Loucy (cell line): ENCODE data around the gene UXT.
"Not testable (repeated sequence)": the region's sequence is repeated elsewhere in the genome, so short reads cannot be mapped to it uniquely, and the experiment has no call there.

Experiments used
- H2AFZ ChIP-seq: fragments of 200-600 bp; sonication (generic); 2 replicates; pipeline ENCODE4 v1.6.0; 2016; ENCODE audit warnings: antibody characterized with exemption, mild to moderate bottlenecking, low read length, moderate library complexity
- H3F3A ChIP-seq: fragments of 200-600 bp; 2 replicates; pipeline ENCODE4 v1.6.0; 2016; ENCODE audit warnings: antibody characterized with exemption, low read depth, mild to moderate bottlenecking
- H3K27me3 ChIP-seq: fragments of 200-600 bp; sonication (generic); 2 replicates; pipeline ENCODE4 v1.6.1; 2014; ENCODE audit warnings: low read length, mild to moderate bottlenecking; ENCODE audit not compliant: insufficient read depth, poor library complexity, severe bottlenecking
- H3K36me3 ChIP-seq: fragments of 200-600 bp; sonication (generic); 2 replicates; pipeline ENCODE4 v1.6.1; 2016; ENCODE audit warnings: low read length; ENCODE audit not compliant: insufficient read depth
- H3K4me1 ChIP-seq: fragments of 200-600 bp; sonication (generic); 2 replicates; pipeline ENCODE4 v1.5.1; 2014; ENCODE audit warnings: low read length, mild to moderate bottlenecking; ENCODE audit not compliant: insufficient read depth, poor library complexity, severe bottlenecking
- H3K4me2 ChIP-seq: fragments of 200-600 bp; sonication (generic); 2 replicates; pipeline ENCODE4 v1.6.0; 2014; ENCODE audit warnings: antibody characterized with exemption, low read length, low read depth, mild to moderate bottlenecking; ENCODE audit not compliant: poor library complexity, severe bottlenecking
- H3K4me3 ChIP-seq: fragments of 200-600 bp; sonication (generic); 2 replicates; pipeline ENCODE4 v1.5.1; 2014; ENCODE audit warnings: low read length, mild to moderate bottlenecking, mixed read lengths; ENCODE audit not compliant: poor library complexity, severe bottlenecking
- H3K79me2 ChIP-seq: fragments of 200-600 bp; sonication (generic); 2 replicates; pipeline ENCODE4 v1.6.1; 2014; ENCODE audit warnings: low read length; ENCODE audit not compliant: insufficient read depth
- H3K9ac ChIP-seq: fragments of 200-600 bp; sonication (generic); 2 replicates; pipeline ENCODE4 v1.6.0; 2014; ENCODE audit warnings: mild to moderate bottlenecking, low read depth, low read length, moderate library complexity; ENCODE audit not compliant: poor library complexity, severe bottlenecking
- H3K9me2 ChIP-seq: fragments of 200-600 bp; sonication (generic); replicated peaks from 2 replicates; pipeline ENCODE4 v1.6.1; 2016; ENCODE audit warnings: low read depth, low read length, mixed read lengths
- H3K9me3 ChIP-seq: fragments of 200-600 bp; sonication (generic); 2 replicates; pipeline ENCODE4 v1.6.1; 2014; ENCODE audit warnings: mild to moderate bottlenecking, antibody characterized with exemption, low read length, low read depth; ENCODE audit not compliant: insufficient read depth
- H4K20me1 ChIP-seq: fragments of 200-600 bp; sonication (generic); 2 replicates; pipeline ENCODE4 v1.6.0; 2014; ENCODE audit warnings: antibody characterized with exemption, low read length, mild to moderate bottlenecking; ENCODE audit not compliant: insufficient read depth, poor library complexity, severe bottlenecking
- CTCF ChIP-seq: fragments of 200-600 bp; sonication (generic); conservative IDR thresholded peaks from 2 replicates; pipeline ENCODE4 v1.5.1; 2014; ENCODE audit warnings: mild to moderate bottlenecking, antibody characterized with exemption, low read length
- EZH2phosphoT487 ChIP-seq: fragments of 200-600 bp; IDR thresholded peaks from 2 replicates; pipeline ENCODE4 v1.6.1; 2018; ENCODE audit warnings: antibody characterized with exemption, mild to moderate bottlenecking, moderate library complexity, borderline replicate concordance

Gene UXT

GRCh38 chrX:47607091-47607490 lies 51.9 kb downstream of the UXT start:
- H3K79me2 ChIP-seq, result no peaks in the 10 kb centered on the region
- no peak overlapping the region for H3K4me3 ChIP-seq
- H3K36me3 ChIP-seq, result no peaks in the 10 kb centered on the region
- H2AFZ ChIP-seq, result no peak overlapping the region
- H3K4me1 ChIP-seq, result no peaks in the 10 kb centered on the region
- no peaks in the 10 kb centered on the region for H3K9me3 ChIP-seq
- no peaks in the 10 kb centered on the region for H3K9me2 ChIP-seq
- H3K27me3 ChIP-seq, result no peaks in the 10 kb centered on the region
- no peaks in the 10 kb centered on the region for H4K20me1 ChIP-seq
- H3F3A ChIP-seq, result no peaks in the 10 kb centered on the region
- no peak overlapping the region for H3K9ac ChIP-seq
- TF ChIP-seq EZH2phosphoT487 (no peak), CTCF (no peak)
- no peak overlapping the region for H3K4me2 ChIP-seq

GRCh38 chrX:47605024-47605423 lies 54.0 kb downstream of the UXT start:
- Histone ChIP-seq H3F3A (no peaks in the 10 kb centered on the region), H3K36me3 (no peaks in the 10 kb centered on the region), H2AFZ (no peak overlapping the region), H3K4me3 (no peak overlapping the region), H4K20me1 (no peaks in the 10 kb centered on the region), H3K9me3 (no peaks in the 10 kb centered on the region), H3K27me3 (no peaks in the 10 kb centered on the region), H3K9me2 (no peaks in the 10 kb centered on the region), H3K4me2 (no peak overlapping the region), H3K4me1 (no peaks in the 10 kb centered on the region), H3K79me2 (no peaks in the 10 kb centered on the region), H3K9ac (no peak overlapping the region)
- TF ChIP-seq EZH2phosphoT487 (no peak), CTCF (no peak)

- not testable (repeated sequence) for H3F3A ChIP-seq, H3K27me3 ChIP-seq, H2AFZ ChIP-seq, H4K20me1 ChIP-seq, H3K4me1 ChIP-seq, H3K4me3 ChIP-seq, H3K4me2 ChIP-seq, H3K9me2 ChIP-seq, H3K9me3 ChIP-seq, H3K9ac ChIP-seq, H3K79me2 ChIP-seq, H3K36me3 ChIP-seq
Measured at GRCh38 chrX:47603125-47603524, 55.9 kb downstream of the UXT start.
